Measurements from ENCODE around the gene PPP2R3B. TPM values are rescaled to one million over a fixed set of nuclear protein-coding genes. Genes with fewer than 3 reads are reported as not detected.

PPP2R3B gene
- total RNA-seq, 4 donors from 2014 or later: 4.0 to 65.2 (median 13.1) TPM

DNA sequence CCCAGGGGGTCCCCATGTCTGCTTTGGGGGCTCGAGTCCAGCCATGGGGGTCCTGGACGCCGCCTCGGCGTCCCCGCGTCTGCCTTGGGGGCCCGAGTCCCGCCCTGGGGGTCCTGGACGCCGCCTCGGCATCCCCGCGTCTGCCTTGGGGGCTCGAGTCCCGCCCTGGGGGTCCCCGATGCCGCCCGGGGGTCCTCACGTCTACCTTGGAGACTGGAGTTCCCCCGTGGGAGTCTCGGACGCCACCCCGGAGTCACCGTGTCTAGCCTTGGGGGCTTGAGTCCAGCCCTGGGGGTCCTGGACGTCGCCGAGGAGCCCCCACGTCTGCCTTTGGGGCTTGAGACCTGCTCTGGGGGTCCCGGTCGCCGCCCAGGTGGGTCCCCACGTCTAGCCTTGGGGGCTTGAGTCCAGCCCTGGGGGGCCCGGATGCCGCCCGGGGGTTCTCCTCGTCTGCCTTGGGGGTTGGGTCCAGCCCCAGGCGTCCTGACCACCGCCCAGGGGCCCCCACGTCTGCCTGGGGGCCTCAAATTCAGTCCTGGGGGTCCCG, 67.1 kb downstream of the PPP2R3B start:
- no peak for DNase-seq
- Histone ChIP-seq H3K27ac (peak overlapping the region; percentile 79 to 97 (median 89)), H3K4me1 (peaks cover 0 to 15% (median 9%) of the 10 kb centered on the region in 4 donors)

DNA sequence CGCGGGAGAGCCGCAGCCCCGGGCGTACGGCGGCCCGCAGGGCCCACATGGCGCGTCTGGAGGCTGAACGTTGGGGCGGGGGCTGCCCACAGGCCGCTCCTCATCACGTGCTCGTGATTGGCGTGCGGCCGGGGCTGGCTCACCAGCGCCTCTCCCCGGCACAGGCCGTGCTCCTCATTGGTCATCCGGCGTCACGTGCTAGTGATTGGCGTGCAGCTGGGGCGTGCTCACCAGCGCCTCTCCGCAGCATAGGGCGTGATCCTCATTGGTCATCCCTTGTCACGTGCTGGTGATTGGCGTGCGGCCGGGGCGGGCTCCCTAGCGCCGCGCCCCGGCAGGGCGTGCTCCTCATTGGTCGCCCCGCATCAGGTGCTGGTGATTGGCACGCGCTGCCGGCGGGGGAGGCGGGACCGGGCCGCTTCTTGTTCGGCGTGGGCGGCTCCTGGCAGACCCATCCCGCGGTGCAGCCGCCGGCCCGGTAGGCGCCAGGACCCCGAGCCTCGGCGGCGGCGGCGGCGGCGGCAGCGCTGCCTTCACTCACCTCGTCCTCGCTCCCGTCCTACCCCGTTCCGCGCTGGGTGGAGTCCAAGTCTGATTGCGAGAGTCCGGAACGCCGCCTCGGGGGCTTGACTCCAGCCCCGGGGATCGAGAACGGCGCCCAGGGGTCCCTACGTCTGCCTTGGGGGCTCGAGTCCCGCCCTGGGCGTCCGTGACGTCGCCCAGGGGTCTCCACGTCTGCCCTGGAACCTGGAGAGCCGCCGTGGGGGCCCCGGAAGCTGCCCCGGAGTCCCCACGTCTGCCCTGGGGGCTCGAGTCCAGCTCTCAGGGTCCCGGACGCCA, 67.7 kb downstream of the PPP2R3B start, which contains the start of gene GTPBP6:
Gene GTPBP6 (minus strand): TSS at position 58 of the 840 bp plus-strand sequence. CDS start 9 bp downstream, at position 49.
- no peaks in the 10 kb centered on the region for H3K9me3 ChIP-seq
- peaks cover 0 to 15% (median 9%) of the 10 kb centered on the region in 4 donors for H3K4me1 ChIP-seq
- H3K27ac ChIP-seq: peak within 1 kb of the TSS; percentile 93 to 99 (median 98)
- H3K4me3 ChIP-seq: peak within 1 kb of the TSS; percentile 87 to 94 (median 92)
- DNase-seq: peak; percentile 99 to 100 (median 100)
- TF ChIP-seq POLR2A (IDR thresholded peaks at IDR 0.05): peak; percentile 78
- TF ChIP-seq, protein P1, sequence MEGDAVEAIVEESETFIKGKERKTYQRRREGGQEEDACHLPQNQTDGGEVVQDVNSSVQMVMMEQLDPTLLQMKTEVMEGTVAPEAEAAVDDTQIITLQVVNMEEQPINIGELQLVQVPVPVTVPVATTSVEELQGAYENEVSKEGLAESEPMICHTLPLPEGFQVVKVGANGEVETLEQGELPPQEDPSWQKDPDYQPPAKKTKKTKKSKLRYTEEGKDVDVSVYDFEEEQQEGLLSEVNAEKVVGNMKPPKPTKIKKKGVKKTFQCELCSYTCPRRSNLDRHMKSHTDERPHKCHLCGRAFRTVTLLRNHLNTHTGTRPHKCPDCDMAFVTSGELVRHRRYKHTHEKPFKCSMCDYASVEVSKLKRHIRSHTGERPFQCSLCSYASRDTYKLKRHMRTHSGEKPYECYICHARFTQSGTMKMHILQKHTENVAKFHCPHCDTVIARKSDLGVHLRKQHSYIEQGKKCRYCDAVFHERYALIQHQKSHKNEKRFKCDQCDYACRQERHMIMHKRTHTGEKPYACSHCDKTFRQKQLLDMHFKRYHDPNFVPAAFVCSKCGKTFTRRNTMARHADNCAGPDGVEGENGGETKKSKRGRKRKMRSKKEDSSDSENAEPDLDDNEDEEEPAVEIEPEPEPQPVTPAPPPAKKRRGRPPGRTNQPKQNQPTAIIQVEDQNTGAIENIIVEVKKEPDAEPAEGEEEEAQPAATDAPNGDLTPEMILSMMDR (IDR thresholded peaks at IDR 0.05): peak in 2 of 6 experiments; percentile 19 to 30
- peaks cover 0 to 22% (median 0%) of the 10 kb centered on the region in 3 donors for H3K36me3 ChIP-seq
- H3K27me3 ChIP-seq: no peaks in the 10 kb centered on the region

More for the DNA sequence above, 67.1 kb downstream of the PPP2R3B start:
- H3K9me3 ChIP-seq: no peaks in the 10 kb centered on the region
- no peaks in the 10 kb centered on the region for H3K27me3 ChIP-seq
- H3K36me3 ChIP-seq: peaks cover 0 to 16% (median 0%) of the 10 kb centered on the region in 3 donors
- H3K4me3 ChIP-seq: peak overlapping the region; percentile 80 to 94 (median 89)
- no peak for TF ChIP-seq POLR2A (IDR thresholded peaks at IDR 0.05)
- TF ChIP-seq, protein P1 (IDR thresholded peaks at IDR 0.05): no peak

DNA sequence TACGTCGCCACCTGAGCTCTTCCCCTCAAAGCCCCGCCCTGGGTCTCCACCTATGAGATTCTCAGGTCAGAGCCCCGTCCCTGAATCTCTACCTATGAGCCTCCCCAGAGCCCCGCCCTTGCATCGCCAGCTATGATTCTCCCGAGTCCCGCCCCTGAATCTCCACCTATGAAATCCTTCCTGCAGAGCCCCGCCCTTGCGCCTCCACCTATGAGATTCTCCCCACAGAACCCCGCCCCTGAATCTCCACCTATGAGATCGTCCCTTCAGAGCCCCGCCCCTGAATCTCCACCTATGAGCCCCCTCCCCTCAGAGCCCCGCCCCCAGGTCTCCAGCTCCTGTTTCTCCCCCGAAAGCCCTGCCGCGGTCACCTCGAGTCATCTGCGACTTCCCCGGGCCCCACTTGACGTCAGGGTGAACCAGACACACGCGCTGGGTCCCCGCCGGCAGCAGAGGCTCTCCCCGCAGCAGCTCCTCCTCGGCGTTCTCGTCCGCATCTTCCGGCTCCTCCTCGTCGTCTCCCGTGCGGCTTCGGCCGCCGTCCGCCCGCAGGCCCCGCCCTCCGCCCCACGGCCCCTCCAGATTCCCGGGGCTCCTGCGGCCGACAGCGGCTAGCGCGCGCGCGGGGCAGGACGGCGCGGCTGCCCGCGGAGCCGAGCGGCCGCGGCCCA, 68.5 kb downstream of the PPP2R3B start:
- TF ChIP-seq, protein P1 (IDR thresholded peaks at IDR 0.05): no peak
- TF ChIP-seq POLR2A (IDR thresholded peaks at IDR 0.05): peak; percentile 39 to 88

DNA sequence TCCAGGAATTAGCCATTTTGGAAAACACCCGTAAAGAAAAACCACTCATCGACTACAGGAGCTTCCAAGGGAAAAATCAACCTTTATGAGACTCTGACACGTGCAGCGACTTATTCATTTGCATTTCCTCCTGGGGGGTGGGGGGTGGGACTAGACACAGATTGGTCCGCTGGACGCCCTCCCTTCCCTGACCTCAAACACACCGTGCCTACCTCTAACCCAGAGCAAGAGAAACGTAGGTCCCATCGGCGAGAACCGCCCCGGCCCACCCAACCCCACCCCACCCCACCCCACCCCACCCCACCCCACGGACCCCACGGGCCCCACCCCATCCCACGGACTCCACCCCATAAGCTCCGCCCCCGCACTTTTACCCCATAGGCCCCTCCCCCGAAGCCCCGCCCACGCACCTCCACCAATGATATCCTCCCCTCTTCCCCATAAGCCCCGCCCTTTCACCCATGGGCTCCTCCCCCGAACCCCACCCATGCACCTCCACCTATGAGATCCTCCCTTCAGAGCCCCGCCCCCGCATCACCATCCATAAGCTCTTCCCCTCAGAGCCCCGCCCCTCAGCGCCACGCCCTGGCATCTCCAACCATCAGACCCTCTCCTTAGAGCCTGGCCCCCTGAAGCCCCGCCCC, 69.2 kb downstream of the PPP2R3B start:
- Histone ChIP-seq H3K4me1 (peaks cover 0 to 15% (median 9%) of the 10 kb centered on the region in 4 donors), H3K36me3 (peaks cover 0 to 36% (median 0%) of the 10 kb centered on the region in 3 donors), H3K27me3 (no peaks in the 10 kb centered on the region), H3K4me3 (peak overlapping the region; percentile 87 to 94 (median 92)), H3K27ac (peak overlapping the region; percentile 93 to 99 (median 98)), H3K9me3 (no peaks in the 10 kb centered on the region)
- no peak for DNase-seq
- TF ChIP-seq, protein P1 (IDR thresholded peaks at IDR 0.05): no peak
- no peak for TF ChIP-seq POLR2A (IDR thresholded peaks at IDR 0.05)

More for the DNA sequence above, 68.5 kb downstream of the PPP2R3B start:
- Histone ChIP-seq H3K4me3 (peak overlapping the region; percentile 87 to 94 (median 92)), H3K27ac (peak overlapping the region; percentile 93 to 99 (median 98)), H3K4me1 (peaks cover 0 to 15% (median 9%) of the 10 kb centered on the region in 4 donors), H3K27me3 (no peaks in the 10 kb centered on the region), H3K36me3 (peaks cover 0 to 29% (median 0%) of the 10 kb centered on the region in 3 donors), H3K9me3 (no peaks in the 10 kb centered on the region)
- DNase-seq: peak; percentile 98 to 99 (median 99)

Data from Peyer's patch (tissue), 4 donors.